WERI-Rb-1 (cell line): ENCODE results near the gene GNG7.
"Not testable (repeated sequence)": the region's sequence is repeated elsewhere in the genome, so short reads cannot be mapped to it uniquely, and the experiment has no call there.

ENCODE experiments used
- DNase-seq: peaks from one replicate; pipeline ENCODE4 v3.0.0-alpha.2; 2020
- H3K27ac ChIP-seq: fragments of 250-450 bp; sonication (Bioruptor Pico); 2 replicates; pipeline ENCODE4 v1.5.1; 2020; ENCODE audit warnings: mild to moderate bottlenecking, moderate library complexity
- H3K27me3 ChIP-seq: fragments of 250-450 bp; sonication (Bioruptor Pico); 2 replicates; pipeline ENCODE4 v1.5.1; 2021; ENCODE audit warnings: mild to moderate bottlenecking, low read depth, moderate library complexity; ENCODE audit not compliant: insufficient read depth, severe bottlenecking
- H3K36me3 ChIP-seq: fragments of 250-450 bp; sonication (Bioruptor Pico); 2 replicates; pipeline ENCODE4 v1.5.1; 2020; ENCODE audit warnings: mild to moderate bottlenecking, moderate library complexity
- H3K4me3 ChIP-seq: 2 replicates; pipeline ENCODE4 v1.5.1; 2011; ENCODE audit warnings: low read depth, mild to moderate bottlenecking, control low read depth, low read length
- H3K9me3 ChIP-seq: fragments of 250-450 bp; sonication (Bioruptor Pico); 2 replicates; pipeline ENCODE4 v1.5.1; 2021; ENCODE audit warnings: mild to moderate bottlenecking, moderate library complexity; ENCODE audit not compliant: severe bottlenecking
- TF ChIP-seq, protein P1 (sequence below): IDR thresholded peaks from 2 replicates; pipeline ENCODE4 v1.5.1; 2011; ENCODE audit warnings: low read depth, mild to moderate bottlenecking, control low read depth, inconsistent platforms, low read length

Gene GNG7

DNA sequence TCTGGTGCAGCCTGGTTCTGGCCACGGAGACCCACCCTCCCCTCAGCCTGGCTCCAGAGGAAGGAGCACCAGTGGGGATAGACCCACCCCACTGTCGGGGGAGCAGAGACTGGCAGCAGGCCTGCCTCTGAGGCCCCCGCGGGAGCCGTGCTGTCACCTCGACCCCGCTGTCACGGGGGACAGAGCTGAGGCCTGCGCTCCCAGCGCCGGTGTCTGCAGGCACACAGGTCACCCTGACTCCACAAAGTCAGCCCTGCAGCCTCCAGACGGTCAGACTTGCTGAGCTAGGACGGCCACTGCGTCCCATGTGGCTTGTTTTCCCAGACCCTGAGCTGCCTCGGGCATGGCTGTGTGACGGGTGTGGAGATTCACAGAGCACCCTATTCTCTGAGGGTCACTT is 32.3 kb downstream of the GNG7 start:
- Histone ChIP-seq H3K27ac (no peak overlapping the region), H3K27me3 (no peaks in the 10 kb centered on the region)

DNA sequence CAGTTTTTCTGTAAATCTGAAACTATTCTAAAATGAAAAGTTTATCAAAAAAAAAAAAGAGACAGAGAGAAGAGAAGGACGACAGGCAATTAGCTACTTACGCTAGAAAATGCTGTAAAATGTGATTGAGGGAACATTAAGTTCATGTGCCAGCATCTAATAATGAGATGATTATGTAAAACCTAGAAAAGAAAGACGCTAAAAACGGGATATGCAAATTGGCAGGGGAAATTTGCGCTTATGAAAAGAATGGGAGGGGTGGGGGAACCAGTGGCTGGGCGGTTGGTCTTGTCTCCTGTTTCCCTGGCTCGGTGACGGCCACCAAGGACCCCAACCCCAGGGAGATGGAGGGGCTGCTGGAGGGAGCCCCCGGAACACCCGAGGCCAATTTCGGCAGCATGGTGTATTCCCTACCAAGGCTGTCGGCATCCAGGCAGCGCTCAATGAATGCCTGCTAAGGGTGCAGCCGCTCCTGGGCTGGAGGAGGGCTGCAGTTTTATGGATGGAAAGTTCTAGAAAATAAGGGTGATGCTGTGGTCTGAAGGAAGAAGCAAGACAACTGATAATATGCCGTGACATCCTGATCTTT is 34.2 kb downstream of the GNG7 start:
- Histone ChIP-seq H3K4me3 (no peak overlapping the region), H3K27me3 (peaks cover 4% of the 10 kb centered on the region), H3K9me3 (peaks cover 2% of the 10 kb centered on the region), H3K36me3 (no peaks in the 10 kb centered on the region), H3K27ac (no peak overlapping the region)
- no peak for DNase-seq
- TF ChIP-seq, protein P1, sequence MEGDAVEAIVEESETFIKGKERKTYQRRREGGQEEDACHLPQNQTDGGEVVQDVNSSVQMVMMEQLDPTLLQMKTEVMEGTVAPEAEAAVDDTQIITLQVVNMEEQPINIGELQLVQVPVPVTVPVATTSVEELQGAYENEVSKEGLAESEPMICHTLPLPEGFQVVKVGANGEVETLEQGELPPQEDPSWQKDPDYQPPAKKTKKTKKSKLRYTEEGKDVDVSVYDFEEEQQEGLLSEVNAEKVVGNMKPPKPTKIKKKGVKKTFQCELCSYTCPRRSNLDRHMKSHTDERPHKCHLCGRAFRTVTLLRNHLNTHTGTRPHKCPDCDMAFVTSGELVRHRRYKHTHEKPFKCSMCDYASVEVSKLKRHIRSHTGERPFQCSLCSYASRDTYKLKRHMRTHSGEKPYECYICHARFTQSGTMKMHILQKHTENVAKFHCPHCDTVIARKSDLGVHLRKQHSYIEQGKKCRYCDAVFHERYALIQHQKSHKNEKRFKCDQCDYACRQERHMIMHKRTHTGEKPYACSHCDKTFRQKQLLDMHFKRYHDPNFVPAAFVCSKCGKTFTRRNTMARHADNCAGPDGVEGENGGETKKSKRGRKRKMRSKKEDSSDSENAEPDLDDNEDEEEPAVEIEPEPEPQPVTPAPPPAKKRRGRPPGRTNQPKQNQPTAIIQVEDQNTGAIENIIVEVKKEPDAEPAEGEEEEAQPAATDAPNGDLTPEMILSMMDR, result no peak

More for the DNA sequence above, 32.3 kb downstream of the GNG7 start:
- no peak for DNase-seq
- Histone ChIP-seq H3K36me3 (no peaks in the 10 kb centered on the region), H3K4me3 (no peak overlapping the region), H3K9me3 (peaks cover 2% of the 10 kb centered on the region)
- TF ChIP-seq, protein P1, result no peak

DNA sequence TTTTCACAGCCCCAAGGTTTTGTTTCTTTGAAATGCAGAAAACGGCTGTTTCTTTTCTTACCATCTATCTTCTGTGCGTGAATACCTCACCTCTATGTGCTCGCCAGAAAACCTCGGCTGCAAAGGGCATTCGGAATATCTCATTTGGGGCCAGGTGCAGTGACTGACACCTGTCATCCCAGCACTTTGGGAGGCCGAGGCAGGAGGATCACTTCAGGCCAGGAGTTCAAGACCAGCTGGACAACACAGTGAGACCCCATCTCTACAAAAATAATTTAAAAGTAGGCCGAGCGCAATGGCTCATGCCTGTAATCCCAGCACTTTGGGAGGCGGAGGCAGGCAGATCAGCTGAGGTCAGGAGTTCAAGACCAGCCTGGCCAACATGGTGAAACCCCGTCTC is 35.1 kb downstream of the GNG7 start:
- DNase-seq, H3K27ac ChIP-seq, H3K4me3 ChIP-seq: not testable (repeated sequence)

DNA sequence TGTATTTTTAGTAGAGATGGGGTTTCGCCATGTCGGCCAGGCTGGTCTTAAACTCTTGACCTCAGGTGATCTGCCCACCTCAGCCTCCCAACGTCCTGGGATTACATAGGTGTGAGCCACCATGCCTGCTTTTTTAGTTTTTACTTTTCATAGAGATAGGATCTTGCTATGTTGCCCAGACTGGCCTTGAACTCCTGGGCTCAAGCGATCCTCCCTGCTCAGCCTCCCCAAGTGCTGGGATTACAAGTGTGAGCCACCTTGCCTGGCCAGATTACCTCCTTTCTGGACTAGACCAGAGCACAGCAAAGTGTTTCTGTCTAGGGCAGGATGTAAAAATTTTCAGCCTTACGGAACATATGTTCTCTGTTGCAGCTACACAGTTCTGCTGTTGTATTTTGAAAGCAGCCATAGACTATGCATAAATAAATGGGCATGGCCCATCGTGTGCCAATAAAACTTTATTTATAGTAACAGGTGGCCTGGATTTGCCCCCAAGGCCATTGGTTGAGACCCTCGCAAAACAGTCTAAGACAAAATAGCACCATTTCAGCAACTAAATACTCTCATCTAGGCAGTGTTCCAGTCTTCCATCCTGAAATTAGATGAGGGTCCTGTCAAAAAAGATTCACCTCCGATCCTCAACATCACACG is 36.0 kb downstream of the GNG7 start:
- TF ChIP-seq, protein P1, result no peak
- H3K27me3 ChIP-seq, result peaks cover 10% of the 10 kb centered on the region
- no peak overlapping the region for H3K4me3 ChIP-seq
- no peaks in the 10 kb centered on the region for H3K36me3 ChIP-seq
- peaks cover 16% of the 10 kb centered on the region for H3K9me3 ChIP-seq
- H3K27ac ChIP-seq, result no peak overlapping the region
- DNase-seq, result no peak

More for the DNA sequence above, 35.1 kb downstream of the GNG7 start:
- H3K36me3 ChIP-seq, H3K9me3 ChIP-seq: not testable (repeated sequence)
- peaks cover 10% of the 10 kb centered on the region for H3K27me3 ChIP-seq

DNA sequence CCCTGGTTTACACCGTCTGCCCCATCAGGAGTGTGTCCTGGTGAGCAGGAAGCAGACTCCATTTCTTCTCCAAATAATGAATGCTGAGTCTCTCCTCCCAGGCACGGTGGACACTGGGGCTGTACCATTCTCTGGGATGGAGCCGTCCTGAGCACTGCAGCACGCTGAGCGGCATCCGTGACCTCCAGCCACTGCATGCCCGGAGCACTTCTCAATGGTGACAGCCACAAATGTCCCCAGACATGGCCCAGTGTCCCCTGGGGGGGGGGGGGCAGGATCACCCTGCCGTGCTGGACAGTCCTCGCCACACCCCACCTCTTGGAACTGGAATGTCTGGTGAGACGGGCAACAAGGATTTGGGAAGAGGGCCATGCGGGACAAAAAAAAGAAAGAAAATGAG is 37.4 kb downstream of the GNG7 start:
- no peak overlapping the region for H3K4me3 ChIP-seq
- H3K36me3 ChIP-seq, result no peaks in the 10 kb centered on the region
- H3K9me3 ChIP-seq, result peaks cover 16% of the 10 kb centered on the region
- no peak overlapping the region for H3K27ac ChIP-seq
- H3K27me3 ChIP-seq, result peaks cover 10% of the 10 kb centered on the region
- no peak for DNase-seq
- TF ChIP-seq, protein P1, result no peak

DNA sequence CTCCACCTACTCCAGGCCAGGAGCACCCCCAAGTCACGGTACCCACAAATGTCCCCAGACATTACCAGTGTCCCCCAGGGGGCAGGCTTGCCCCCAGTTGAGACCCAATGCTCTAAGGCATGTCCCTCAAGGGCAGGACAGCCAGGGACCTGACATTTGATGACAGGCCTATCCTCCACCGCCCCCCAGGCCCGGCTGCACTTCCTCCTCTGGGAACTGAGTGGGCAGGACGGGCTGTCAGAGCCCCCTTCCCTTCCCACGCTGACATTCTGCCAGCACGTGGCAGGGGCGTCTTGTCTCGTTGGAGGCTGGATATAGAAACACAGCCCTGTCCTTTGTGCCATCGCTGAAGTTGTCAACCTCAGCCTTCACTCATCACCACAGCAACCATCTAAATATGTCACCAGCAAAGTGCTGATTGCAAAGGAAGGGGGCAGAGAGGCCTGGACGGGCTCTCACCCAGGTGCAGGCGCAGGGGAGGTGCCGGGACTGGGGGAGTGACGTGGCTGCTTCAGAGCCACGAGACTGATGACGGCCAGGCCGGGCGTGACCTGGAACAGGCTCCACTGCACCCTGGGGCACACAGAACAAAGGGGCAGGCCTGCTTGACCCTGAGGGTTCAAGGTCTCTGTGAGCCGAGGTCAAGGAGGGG is 38.4 kb downstream of the GNG7 start:
- TF ChIP-seq, protein P1, result peak; percentile 39; the same call in 1 of the 2 replicates
- DNase-seq, result peak; percentile 16

More for the DNA sequence above, 38.4 kb downstream of the GNG7 start:
- no peak overlapping the region for H3K27ac ChIP-seq
- no peak overlapping the region for H3K4me3 ChIP-seq
- H3K27me3 ChIP-seq, result peaks cover 10% of the 10 kb centered on the region
- peaks cover 16% of the 10 kb centered on the region for H3K9me3 ChIP-seq
- no peaks in the 10 kb centered on the region for H3K36me3 ChIP-seq
